Loucy (cell line): Measurements from ENCODE around the gene SERP2.
A peak's percentile ranks its signal among the peaks of the same experiment; 100 is the strongest.

ENCODE experiments used
- H2AFZ ChIP-seq: fragments of 200-600 bp; sonication (generic); 2 replicates; pipeline ENCODE4 v1.6.0; 2016; ENCODE audit warnings: antibody characterized with exemption, mild to moderate bottlenecking, low read length, moderate library complexity
- H3F3A ChIP-seq: fragments of 200-600 bp; 2 replicates; pipeline ENCODE4 v1.6.0; 2016; ENCODE audit warnings: antibody characterized with exemption, low read depth, mild to moderate bottlenecking
- H3K27me3 ChIP-seq: fragments of 200-600 bp; sonication (generic); 2 replicates; pipeline ENCODE4 v1.6.1; 2014; ENCODE audit warnings: low read length, mild to moderate bottlenecking; ENCODE audit not compliant: insufficient read depth, poor library complexity, severe bottlenecking
- H3K36me3 ChIP-seq: fragments of 200-600 bp; sonication (generic); 2 replicates; pipeline ENCODE4 v1.6.1; 2016; ENCODE audit warnings: low read length; ENCODE audit not compliant: insufficient read depth
- H3K4me1 ChIP-seq: fragments of 200-600 bp; sonication (generic); 2 replicates; pipeline ENCODE4 v1.5.1; 2014; ENCODE audit warnings: low read length, mild to moderate bottlenecking; ENCODE audit not compliant: insufficient read depth, poor library complexity, severe bottlenecking
- H3K4me2 ChIP-seq: fragments of 200-600 bp; sonication (generic); 2 replicates; pipeline ENCODE4 v1.6.0; 2014; ENCODE audit warnings: antibody characterized with exemption, low read length, low read depth, mild to moderate bottlenecking; ENCODE audit not compliant: poor library complexity, severe bottlenecking
- H3K4me3 ChIP-seq: fragments of 200-600 bp; sonication (generic); 2 replicates; pipeline ENCODE4 v1.5.1; 2014; ENCODE audit warnings: low read length, mild to moderate bottlenecking, mixed read lengths; ENCODE audit not compliant: poor library complexity, severe bottlenecking
- H3K79me2 ChIP-seq: fragments of 200-600 bp; sonication (generic); 2 replicates; pipeline ENCODE4 v1.6.1; 2014; ENCODE audit warnings: low read length; ENCODE audit not compliant: insufficient read depth
- H3K9ac ChIP-seq: fragments of 200-600 bp; sonication (generic); 2 replicates; pipeline ENCODE4 v1.6.0; 2014; ENCODE audit warnings: mild to moderate bottlenecking, low read depth, low read length, moderate library complexity; ENCODE audit not compliant: poor library complexity, severe bottlenecking
- H3K9me2 ChIP-seq: fragments of 200-600 bp; sonication (generic); replicated peaks from 2 replicates; pipeline ENCODE4 v1.6.1; 2016; ENCODE audit warnings: low read depth, low read length, mixed read lengths
- H3K9me3 ChIP-seq: fragments of 200-600 bp; sonication (generic); 2 replicates; pipeline ENCODE4 v1.6.1; 2014; ENCODE audit warnings: mild to moderate bottlenecking, antibody characterized with exemption, low read length, low read depth; ENCODE audit not compliant: insufficient read depth
- H4K20me1 ChIP-seq: fragments of 200-600 bp; sonication (generic); 2 replicates; pipeline ENCODE4 v1.6.0; 2014; ENCODE audit warnings: antibody characterized with exemption, low read length, mild to moderate bottlenecking; ENCODE audit not compliant: insufficient read depth, poor library complexity, severe bottlenecking
- CTCF ChIP-seq: fragments of 200-600 bp; sonication (generic); conservative IDR thresholded peaks from 2 replicates; pipeline ENCODE4 v1.5.1; 2014; ENCODE audit warnings: mild to moderate bottlenecking, antibody characterized with exemption, low read length
- EZH2phosphoT487 ChIP-seq: fragments of 200-600 bp; IDR thresholded peaks from 2 replicates; pipeline ENCODE4 v1.6.1; 2018; ENCODE audit warnings: antibody characterized with exemption, mild to moderate bottlenecking, moderate library complexity, borderline replicate concordance

The SERP2 gene

GRCh38 chr13:44431150-44431549 lies 57.5 kb downstream of the SERP2 start:
- Histone ChIP-seq H3K36me3 (peaks cover 24% of the 10 kb centered on the region), H3K4me2 (no peak overlapping the region), H3K4me3 (no peak overlapping the region), H3K4me1 (peaks cover 23% of the 10 kb centered on the region), H3K9me2 (no peaks in the 10 kb centered on the region), H3K9me3 (no peaks in the 10 kb centered on the region), H3K79me2 (peaks cover 36% of the 10 kb centered on the region), H3K9ac (no peak overlapping the region), H4K20me1 (peaks cover 24% of the 10 kb centered on the region), H3K27me3 (no peaks in the 10 kb centered on the region), H3F3A (no peaks in the 10 kb centered on the region; the same call in 1 of the 2 replicates), H2AFZ (no peak overlapping the region)
- no peak for TF ChIP-seq CTCF
- TF ChIP-seq EZH2phosphoT487 = no peak

- H3K9me2 ChIP-seq = no peaks in the 10 kb centered on the region
- H3K4me2 ChIP-seq = peak overlapping the region; percentile 78
- H3K9ac ChIP-seq = peak overlapping the region; percentile 98
- H3K9me3 ChIP-seq = no peaks in the 10 kb centered on the region
- H4K20me1 ChIP-seq = peaks cover 24% of the 10 kb centered on the region
- peaks cover 29% of the 10 kb centered on the region for H3K4me1 ChIP-seq
- H2AFZ ChIP-seq = no peak overlapping the region
- TF ChIP-seq EZH2phosphoT487 (no peak), CTCF (no peak)
- peaks cover 41% of the 10 kb centered on the region for H3K79me2 ChIP-seq
- peaks cover 24% of the 10 kb centered on the region for H3K36me3 ChIP-seq
- H3F3A ChIP-seq = no peaks in the 10 kb centered on the region; the same call in 1 of the 2 replicates
- H3K27me3 ChIP-seq = no peaks in the 10 kb centered on the region
- H3K4me3 ChIP-seq = no peak overlapping the region
These were observed 59.0 kb downstream of the SERP2 start for GRCh38 chr13:44432650-44433049.

- Histone ChIP-seq H4K20me1 (peaks cover 24% of the 10 kb centered on the region), H3K4me2 (peak overlapping the region; percentile 78), H3F3A (no peaks in the 10 kb centered on the region; the same call in 1 of the 2 replicates), H3K9ac (peak overlapping the region; percentile 98), H3K79me2 (peaks cover 44% of the 10 kb centered on the region), H3K27me3 (no peaks in the 10 kb centered on the region), H3K9me3 (no peaks in the 10 kb centered on the region), H3K36me3 (peaks cover 24% of the 10 kb centered on the region), H3K4me3 (peak overlapping the region; percentile 90), H2AFZ (no peak overlapping the region), H3K9me2 (no peaks in the 10 kb centered on the region), H3K4me1 (peaks cover 35% of the 10 kb centered on the region)
- TF ChIP-seq CTCF (no peak), EZH2phosphoT487 (no peak)
These were observed 60.5 kb downstream of the SERP2 start for GRCh38 chr13:44433863-44434765.
